GM10266 (cell line): ENCODE measurements around the gene SPOCD1.

Source experiments
- DNase-seq: peaks from one replicate; pipeline ENCODE4 v3.0.0; 2012; ENCODE audit errors: extremely low spot score
- TF ChIP-seq, protein P1 (sequence below): IDR thresholded peaks from 2 replicates; pipeline ENCODE4 v1.5.1; 2012; ENCODE audit warnings: mild to moderate bottlenecking, low read depth; ENCODE audit not compliant: control insufficient read depth, insufficient read depth; ENCODE audit errors: missing control alignments

Gene SPOCD1

DNA sequence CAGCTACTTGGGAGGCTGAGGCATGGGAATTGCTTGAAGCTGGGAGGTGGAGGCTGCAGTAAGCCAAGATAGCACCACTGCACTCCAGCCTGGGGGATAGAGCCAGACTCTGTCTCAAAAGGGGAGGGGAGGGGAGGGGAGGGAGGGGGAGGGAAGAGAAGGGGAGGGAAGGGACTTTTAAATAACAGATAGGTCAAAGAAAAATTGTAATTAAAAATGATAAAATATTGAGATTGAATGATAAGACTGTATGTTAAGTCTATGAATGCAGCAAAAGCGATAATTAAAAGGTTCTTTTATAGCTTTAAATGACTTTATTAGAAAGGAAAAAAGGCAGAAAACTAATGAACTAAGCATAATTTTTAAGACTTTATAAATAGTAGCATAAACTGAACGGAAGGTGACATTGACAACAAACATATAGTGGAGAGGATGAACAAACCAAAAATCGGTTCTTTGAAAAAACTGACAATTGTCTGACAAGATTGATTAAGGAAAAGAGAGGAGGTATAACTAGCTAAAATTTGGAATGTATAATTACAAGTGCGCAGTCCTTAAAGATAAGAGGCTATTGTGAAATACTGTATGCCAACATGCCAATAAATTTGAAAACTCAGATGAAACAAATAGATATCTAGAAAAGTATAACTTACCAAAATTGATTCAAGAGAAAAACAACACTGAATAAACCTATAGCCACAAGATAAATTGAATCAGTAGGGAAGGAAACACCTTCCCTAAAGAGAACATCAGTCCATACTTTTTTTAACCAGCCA, 8.4 kb downstream of the SPOCD1 start:
- TF ChIP-seq, protein P1, sequence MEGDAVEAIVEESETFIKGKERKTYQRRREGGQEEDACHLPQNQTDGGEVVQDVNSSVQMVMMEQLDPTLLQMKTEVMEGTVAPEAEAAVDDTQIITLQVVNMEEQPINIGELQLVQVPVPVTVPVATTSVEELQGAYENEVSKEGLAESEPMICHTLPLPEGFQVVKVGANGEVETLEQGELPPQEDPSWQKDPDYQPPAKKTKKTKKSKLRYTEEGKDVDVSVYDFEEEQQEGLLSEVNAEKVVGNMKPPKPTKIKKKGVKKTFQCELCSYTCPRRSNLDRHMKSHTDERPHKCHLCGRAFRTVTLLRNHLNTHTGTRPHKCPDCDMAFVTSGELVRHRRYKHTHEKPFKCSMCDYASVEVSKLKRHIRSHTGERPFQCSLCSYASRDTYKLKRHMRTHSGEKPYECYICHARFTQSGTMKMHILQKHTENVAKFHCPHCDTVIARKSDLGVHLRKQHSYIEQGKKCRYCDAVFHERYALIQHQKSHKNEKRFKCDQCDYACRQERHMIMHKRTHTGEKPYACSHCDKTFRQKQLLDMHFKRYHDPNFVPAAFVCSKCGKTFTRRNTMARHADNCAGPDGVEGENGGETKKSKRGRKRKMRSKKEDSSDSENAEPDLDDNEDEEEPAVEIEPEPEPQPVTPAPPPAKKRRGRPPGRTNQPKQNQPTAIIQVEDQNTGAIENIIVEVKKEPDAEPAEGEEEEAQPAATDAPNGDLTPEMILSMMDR = no peak
- DNase-seq = no peak

DNA sequence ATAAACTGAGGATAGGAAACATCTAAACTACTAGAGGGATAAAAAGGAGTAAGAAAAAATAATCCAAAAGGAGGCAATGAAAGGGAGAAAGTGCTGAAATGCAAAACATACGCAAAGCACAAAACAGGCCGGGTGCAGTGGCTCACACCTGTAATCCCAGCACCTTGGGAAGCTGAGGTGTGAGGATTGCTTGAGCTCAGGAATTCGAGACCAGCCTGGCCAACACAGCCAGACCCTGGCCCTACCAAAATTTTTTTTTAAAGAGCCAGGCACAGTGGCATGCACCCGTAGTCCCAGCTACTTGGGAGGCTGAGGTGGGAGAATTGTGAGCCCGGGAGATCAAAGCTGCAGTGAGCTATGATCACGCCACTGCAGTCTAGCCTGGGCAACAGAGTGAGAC, 10.5 kb downstream of the SPOCD1 start:
- DNase-seq = no peak
- TF ChIP-seq, protein P1 = no peak

DNA sequence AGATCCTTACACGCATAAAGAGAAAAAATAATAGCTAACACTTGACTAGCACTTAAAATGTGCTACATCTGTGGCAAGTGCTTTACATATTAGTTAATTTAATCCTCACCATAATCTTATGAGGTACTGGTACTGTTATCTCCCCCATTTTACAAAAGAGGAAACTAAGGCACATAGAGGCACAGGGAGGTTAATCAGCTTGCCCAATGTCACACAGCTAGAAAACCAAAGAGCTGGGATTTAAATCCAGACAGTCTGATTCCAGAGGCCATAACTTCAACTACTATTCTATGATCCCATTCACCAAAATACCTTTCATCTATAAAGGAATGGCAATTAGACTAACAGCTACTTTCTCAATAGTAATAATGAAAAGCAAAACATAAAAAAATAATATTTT, 11.7 kb downstream of the SPOCD1 start:
- TF ChIP-seq, protein P1 = no peak
- DNase-seq = no peak

DNA sequence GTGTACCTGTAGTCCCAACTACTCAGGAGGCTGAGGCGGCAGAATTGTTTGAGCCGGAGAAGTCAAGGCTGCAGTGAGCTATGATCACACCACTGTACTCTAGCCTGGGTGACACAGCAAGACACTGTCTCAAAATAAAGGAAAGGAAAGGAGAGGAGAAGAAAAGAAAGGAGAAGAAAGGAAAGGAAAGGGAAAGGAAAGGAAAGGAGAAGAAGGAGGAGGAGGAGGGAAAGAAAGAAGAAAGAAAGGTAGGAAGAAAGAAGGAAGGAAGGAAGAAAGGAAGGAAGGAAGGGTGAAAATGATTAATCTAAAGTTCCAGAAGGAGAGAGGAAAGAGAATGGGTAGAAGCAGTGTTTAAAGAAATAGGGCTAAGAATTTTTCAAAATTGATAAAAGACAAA, 12.2 kb downstream of the SPOCD1 start:
- TF ChIP-seq, protein P1 = no peak
- DNase-seq = no peak

DNA sequence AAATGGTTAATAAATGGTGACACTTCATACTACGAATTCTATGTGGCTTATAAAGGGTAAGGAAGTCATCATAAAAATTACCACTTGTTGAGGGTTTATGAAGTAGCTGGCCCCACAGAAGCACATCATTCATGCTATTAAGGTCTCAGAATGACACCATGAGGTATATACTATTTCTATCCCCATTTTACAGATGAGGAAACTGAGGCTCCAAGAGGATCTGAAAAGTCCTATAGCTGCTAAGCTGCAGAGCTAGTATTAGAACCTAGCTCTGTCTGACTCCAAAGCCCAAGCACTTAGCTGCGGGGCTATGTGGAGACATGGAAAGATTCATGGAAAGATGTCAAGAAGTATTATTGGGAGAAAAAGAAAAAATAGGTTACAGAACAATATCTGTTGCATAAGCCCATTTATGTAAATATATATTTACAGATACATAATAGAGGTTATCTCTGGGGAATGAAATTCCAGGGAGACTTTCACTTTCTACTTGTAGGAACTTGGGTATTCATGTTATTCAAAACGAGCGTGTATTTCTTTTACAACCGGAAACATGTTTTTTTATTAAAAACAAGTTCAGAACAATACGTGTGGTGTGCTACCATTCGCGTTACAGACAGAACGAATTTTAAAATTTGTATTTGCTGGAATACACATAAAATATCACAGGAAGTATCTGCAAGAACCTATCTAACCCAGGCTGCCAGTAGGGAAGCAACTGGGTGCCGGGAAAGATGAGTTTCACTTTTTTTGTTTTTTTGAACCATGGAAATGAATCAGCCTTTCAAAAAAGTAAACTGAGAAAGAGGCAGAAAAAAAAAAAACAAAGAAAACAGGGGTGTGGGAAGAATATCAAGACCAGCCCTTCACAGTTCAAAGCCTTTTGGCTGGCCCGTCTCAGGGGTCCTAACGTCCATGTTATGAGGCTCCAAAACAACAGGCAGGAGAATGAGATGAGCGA, 13.4 kb downstream of the SPOCD1 start:
- TF ChIP-seq, protein P1 = no peak
- DNase-seq = no peak

DNA sequence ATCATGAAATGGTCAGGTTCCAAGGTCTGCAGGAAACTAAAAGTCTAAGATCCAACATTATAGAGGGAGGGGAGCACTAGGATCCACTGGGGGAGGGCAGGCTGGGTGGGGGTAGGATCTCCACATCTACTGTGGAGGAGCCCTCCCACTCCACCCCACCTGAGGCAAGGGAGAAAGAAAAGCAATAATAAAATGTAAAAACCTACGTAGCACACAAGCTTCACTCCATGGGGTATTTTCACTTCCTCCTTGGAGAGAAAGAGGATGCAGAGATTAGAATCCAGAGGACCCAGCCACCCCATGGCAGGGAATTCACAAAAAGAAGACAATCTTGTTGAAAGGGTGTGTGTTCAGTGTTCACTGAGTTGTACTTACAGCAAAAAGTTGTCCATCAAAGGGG, 14.4 kb downstream of the SPOCD1 start:
- no peak for DNase-seq
- TF ChIP-seq, protein P1 = no peak

DNA sequence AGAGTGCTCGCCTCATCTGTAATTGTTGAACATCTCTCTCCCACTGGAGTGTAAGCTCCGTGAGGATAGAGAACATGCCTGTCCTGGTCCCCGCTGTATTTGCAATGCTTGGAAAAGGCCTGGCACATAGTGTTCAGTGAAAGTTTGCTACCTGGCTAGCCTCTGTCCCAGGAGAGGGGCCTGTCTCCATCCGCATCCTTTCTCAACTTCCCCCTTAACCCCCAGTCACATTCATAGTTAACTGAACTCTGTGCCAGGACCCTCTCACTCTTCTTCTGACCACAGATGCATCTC, 15.2 kb downstream of the SPOCD1 start:
- DNase-seq = no peak
- TF ChIP-seq, protein P1 = no peak
